Spleen (tissue), 13 donors: ENCODE results near the gene SCG5. TPM values are rescaled to one million over a fixed set of nuclear protein-coding genes. Genes with fewer than 3 reads are reported as not detected.
"Not testable (repeated sequence)": the region's sequence is repeated elsewhere in the genome, so short reads cannot be mapped to it uniquely, and the experiment has no call there.

ENCODE experiments used
- DNase-seq: peaks from one replicate; pipeline ENCODE4 v3.0.0-alpha.2; 2020
- H3K27ac ChIP-seq, 8 donors: fragments of 200-600 bp; sonication (generic) in 7 of 8; 1 replicate in 4 of 8; 2 replicates in 4 of 8; pipeline versions ENCODE4 v1.5.0 to v1.8.0; 2016 to 2021; ENCODE audit warnings: inconsistent platforms in 4 of 8, mild to moderate bottlenecking in 4 of 8, moderate library complexity in 1 of 8
- H3K27me3 ChIP-seq, 7 donors: fragments of 200-600 bp; sonication (generic) in 6 of 7; replicated peaks in 1 of 7; 1 replicate in 4 of 7; 2 replicates in 3 of 7; pipeline versions ENCODE4 v1.5.0 to v1.8.0; 2016 to 2021; ENCODE audit warnings: inconsistent platforms in 3 of 7, mild to moderate bottlenecking in 1 of 7
- H3K36me3 ChIP-seq, 6 donors: fragments of 200-600 bp; sonication (generic) in 5 of 6; 1 replicate in 4 of 6; 2 replicates in 2 of 6; pipeline versions ENCODE4 v1.5.0 to v1.8.0; 2016 to 2021; ENCODE audit warnings: inconsistent platforms in 2 of 6
- H3K4me1 ChIP-seq, 6 donors: fragments of 200-600 bp; sonication (generic) in 5 of 6; 1 replicate in 3 of 6; 2 replicates in 3 of 6; pipeline versions ENCODE4 v1.5.0 to v1.8.0; 2016 to 2021; ENCODE audit warnings: inconsistent platforms in 3 of 6
- H3K4me3 ChIP-seq, 8 donors: fragments of 200-600 bp; sonication (generic) in 7 of 8; 1 replicate in 4 of 8; 2 replicates in 4 of 8; pipeline versions ENCODE4 v1.5.0 to v1.8.0; 2016 to 2021; ENCODE audit warnings: inconsistent platforms in 4 of 8, mild to moderate bottlenecking in 4 of 8, moderate library complexity in 2 of 8
- H3K9me3 ChIP-seq, 8 donors: fragments of 200-600 bp; sonication (generic) in 7 of 8; 1 replicate in 4 of 8; 2 replicates in 4 of 8; pipeline versions ENCODE4 v1.5.0 to v1.8.0; 2016 to 2021; ENCODE audit warnings: inconsistent platforms in 4 of 8
- CTCF ChIP-seq, 11 experiments: fragments of 200-600 bp in 7 of 11; fragments of 450-650 bp in 4 of 11; sonication (generic) in 4 of 11; IDR thresholded peaks in 8 of 11; conservative IDR thresholded peaks in 3 of 11; 1 replicate in 7 of 11; 2 replicates in 4 of 11; pipeline versions ENCODE4 v1.4.0 to v1.8.0; 2016 to 2021; ENCODE audit warnings: antibody characterized with exemption in 11 of 11, inconsistent platforms in 4 of 11, mild to moderate bottlenecking in 1 of 11
- POLR2A ChIP-seq, 3 donors: fragments of 450-650 bp; IDR thresholded peaks; one replicate each; pipeline ENCODE4 v1.5.1; 2017; ENCODE audit warnings: antibody characterized with exemption in 3 of 3, mild to moderate bottlenecking in 1 of 3
- POLR2AphosphoS5 ChIP-seq, 3 donors: sonication (generic); formaldehyde crosslinking; IDR thresholded peaks; one replicate each; pipeline ENCODE4 v1.5.1; 2017; ENCODE audit warnings: antibody characterized with exemption in 3 of 3
- WGBS, 5 donors: extraction: QIAGEN DNeasy Blood & Tissue Kit in 3 of 5; methylation state at CpG; one replicate each; pipeline versions ENCODE4 v1.1.5 to v1.1.7; 2013 to 2018; 5-methylcytosine and 5-hydroxymethylcytosine counted together
- intact Hi-C: fragments of 100-400 bp; cut with DNase I; formaldehyde crosslinking; loops from one replicate; pipeline ENCODE4 v1.15.0; 2023; ENCODE audit warnings: low total_unique reads
- long read RNA-seq, 2 donors: transcript quantifications; one replicate each; lab custom pipeline, GENCODE V29; 2026
- polyA plus RNA-seq, 3 donors: library from polyadenylated mRNA; stranded (reverse); fragments of 200-250 nt; gene quantifications; one replicate each; pipeline ENCODE4 v1.2.1, GENCODE V29; 2013
- total RNA-seq, 7 donors: library from RNA; depleted of rRNA in 3 of 7; stranded (reverse); fragments of >200 nt in 3 of 7; fragmentation: NEBNext Ultra II Directional in 4 of 7; extraction: Animal tissue kit (Norgen Biotek cat#: 25700) in 4 of 7; gene quantifications; one replicate each; pipeline versions ENCODE4 v1.1.0 to v1.2.1, GENCODE V29; 2016 to 2021
- donor health status: healthy with polysubstance abuse.
- donor health status: DM: no; HTN: no; CAD: no; lungs with moderate emphysema.
- donor health status: DM: no; HTN: no; CAD: no.
- donor health status: Bipolar disorder and iron deficiency.
- donor health status: healthy.
- donor health status: DM: no; HTN: no; CAD: no.
- donor health status: DM: yes; HTN: yes; CAD: no.

The SCG5 gene, protein sequence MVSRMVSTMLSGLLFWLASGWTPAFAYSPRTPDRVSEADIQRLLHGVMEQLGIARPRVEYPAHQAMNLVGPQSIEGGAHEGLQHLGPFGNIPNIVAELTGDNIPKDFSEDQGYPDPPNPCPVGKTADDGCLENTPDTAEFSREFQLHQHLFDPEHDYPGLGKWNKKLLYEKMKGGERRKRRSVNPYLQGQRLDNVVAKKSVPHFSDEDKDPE
- total RNA-seq (1 to 10 TPM in 1 of 7 donors, under 1 TPM in 1, not detected in 5; 0.54 to 1.2 TPM), polyA plus RNA-seq (1 to 10 TPM in 2 of 3 donors, under 1 TPM in 1; 0.74 to 2.4 (median 1.2) TPM)
- long read RNA-seq, donor 1, partial matches to known transcripts, result 0 of 1 reads
- long read RNA-seq, donor 1, other reads (novel, unspliced or antisense), result 0 of 1 reads
- long read RNA-seq, donor 2, transcript SCG5-202 (6 exons, 1,235 nt), result minor isoform, 14 of 35 reads
- long read RNA-seq, donor 2, transcript SCG5-201 (6 exons, 1,238 nt), result major isoform, 16 of 35 reads
- long read RNA-seq, donor 2, partial matches to known transcripts, result 5 of 35 reads
- long read RNA-seq, donor 2, other reads (novel, unspliced or antisense), result 0 of 35 reads

DNA sequence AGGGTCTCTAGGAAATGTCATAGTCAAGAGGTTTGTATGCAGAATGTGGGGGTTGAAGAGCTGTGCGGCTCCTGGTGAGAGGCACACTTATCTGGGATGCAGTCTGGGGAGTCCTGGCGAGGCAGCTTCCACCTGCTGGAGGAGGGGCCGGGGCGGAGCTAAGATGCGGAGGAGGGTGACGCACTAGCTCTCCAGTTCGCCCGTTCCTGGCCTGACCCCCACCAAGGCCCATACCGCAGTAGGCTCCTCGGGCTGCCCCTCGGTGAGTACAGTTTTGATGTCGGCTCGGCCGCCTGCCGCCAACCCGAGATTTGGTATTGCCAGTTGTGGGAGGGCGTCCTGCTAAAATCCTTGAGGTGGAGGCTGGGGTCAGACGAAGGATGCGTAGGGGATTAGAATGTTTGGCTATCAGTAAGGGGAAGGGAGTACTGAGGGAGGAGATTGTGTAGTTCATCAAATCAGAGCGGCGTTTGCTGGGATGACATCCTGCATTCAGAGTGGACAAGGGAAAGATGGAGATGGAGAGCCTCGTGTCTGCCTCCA lies at the start of gene SCG5:
Gene SCG5, plus strand, starts transcription at position 194 of the 543 bp plus-strand sequence. CDS start 1,883 bp downstream, outside the sequence.
- peaks cover 0 to 7% (median 0%) of the 10 kb centered on the region in 6 donors for H3K4me1 ChIP-seq
- 39 to 48% (median 42%) methylated on average over 22 of the region's 22 CpGs for WGBS, 5 donors
- no peak for DNase-seq
- H3K4me3 ChIP-seq, result peak within 1 kb of the TSS in 1 of 8 donors; percentile 23
- H3K36me3 ChIP-seq, result peaks cover 0 to 36% (median 2%) of the 10 kb centered on the region in 6 donors
- TF ChIP-seq POLR2AphosphoS5 (IDR thresholded peaks at IDR 0.05) (peak in 1 of 3 donors; percentile 18), POLR2A (IDR thresholded peaks at IDR 0.05) (no peak)
- peaks cover 0 to 13% (median 0%) of the 10 kb centered on the region in 7 donors for H3K27me3 ChIP-seq
- no peaks in the 10 kb centered on the region for H3K9me3 ChIP-seq
- intact Hi-C loops, result no loop called here
- no peak within 1 kb of the TSS for H3K27ac ChIP-seq

DNA sequence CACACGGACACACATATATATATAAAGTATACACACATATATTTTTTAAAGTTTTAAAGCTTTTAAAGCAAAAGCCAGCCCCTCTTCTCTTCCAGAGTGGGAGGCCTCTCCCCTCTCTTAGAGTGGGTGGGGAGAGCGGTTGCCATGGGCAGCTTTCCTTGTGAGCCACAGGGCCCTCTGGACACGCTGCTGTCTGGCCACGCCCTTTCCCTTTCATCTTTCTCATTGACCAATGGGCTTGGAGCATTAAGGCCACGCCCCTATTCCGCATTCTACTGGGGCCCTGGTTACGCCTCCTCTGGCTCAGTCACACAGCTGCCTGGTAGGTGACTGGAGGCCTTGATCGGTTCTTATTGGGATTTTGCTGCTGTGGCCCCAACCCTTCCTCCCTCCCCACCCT lies 48.4 kb upstream of the SCG5 start, which contains the start of gene GOLGA8N:
Gene GOLGA8N, plus strand, starts transcription at position 306 of the 400 bp plus-strand sequence.
- 84 to 95% (median 89%) methylated on average over 2 to 5 of the region's 8 CpGs; no CpG with 5 or more reads in 2 of the 5 donors for WGBS, 5 donors
- H3K9me3 ChIP-seq, H3K27ac ChIP-seq, intact Hi-C loops, H3K36me3 ChIP-seq, H3K4me1 ChIP-seq, H3K27me3 ChIP-seq, DNase-seq, H3K4me3 ChIP-seq: not testable (repeated sequence)

DNA sequence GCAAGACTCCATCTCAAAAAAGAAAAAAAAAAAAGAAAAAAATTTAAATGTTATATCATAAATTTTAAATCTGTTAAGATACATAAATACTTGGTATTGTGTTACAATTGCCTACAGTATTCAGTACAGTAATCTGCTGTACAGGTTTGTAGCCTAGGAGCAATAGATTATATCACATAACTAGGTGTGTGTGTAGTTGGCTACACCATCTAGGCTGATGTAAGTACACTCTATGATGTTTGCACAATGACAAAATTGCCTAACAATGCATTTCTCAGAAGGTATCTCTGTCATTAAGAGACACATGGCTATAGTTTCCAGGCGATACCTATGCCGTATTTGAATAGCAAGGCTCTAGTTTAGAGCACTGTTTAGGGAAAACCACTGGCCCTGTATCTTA lies 32.0 kb upstream of the SCG5 start:
- H3K36me3 ChIP-seq, intact Hi-C loops, H3K9me3 ChIP-seq, H3K27me3 ChIP-seq, DNase-seq, H3K27ac ChIP-seq, H3K4me3 ChIP-seq: not testable (repeated sequence)
- peaks cover 0 to 15% (median 2%) of the 10 kb centered on the region in 6 donors for H3K4me1 ChIP-seq
- WGBS, 5 donors, result 74 to 96% (median 91%) methylated on average over 2 of the region's 2 CpGs

- H3K36me3 ChIP-seq, H3K27me3 ChIP-seq, H3K4me3 ChIP-seq, intact Hi-C loops, DNase-seq, H3K9me3 ChIP-seq, H3K27ac ChIP-seq: not testable (repeated sequence)
- TF ChIP-seq CTCF (IDR thresholded peaks at IDR 0.05 in 8 of 11, conservative IDR thresholded peaks at IDR 0.05 in 3 of 11), result peak in 7 of 11 experiments; percentile 17 to 55 (median 44)
- 3 to 12% (median 6%) methylated on average over 1 to 2 of the region's 3 CpGs for WGBS, 5 donors
- peaks cover 0 to 17% (median 2%) of the 10 kb centered on the region in 6 donors for H3K4me1 ChIP-seq
These were observed 30.8 kb upstream of the SCG5 start for GRCh38 chr15:32610719-32611118.

GRCh38 chr15:32614712-32615050 lies 26.8 kb upstream of the SCG5 start:
- H3K9me3 ChIP-seq, intact Hi-C loops, H3K27me3 ChIP-seq, H3K36me3 ChIP-seq: not testable (repeated sequence)
- peaks cover 0 to 36% (median 7%) of the 10 kb centered on the region in 6 donors for H3K4me1 ChIP-seq
- 0 to 2% (median 0%) methylated on average over 11 of the region's 16 CpGs; no CpG with 5 or more reads in 1 of the 5 donors for WGBS, 5 donors
- peak overlapping the region; percentile 68 to 91 (median 86) for H3K27ac ChIP-seq
- peak; percentile 78 for DNase-seq
- H3K4me3 ChIP-seq, result peak overlapping the region; percentile 39 to 74 (median 58)
